Measurements from ENCODE around the gene TSGA10IP.

The TSGA10IP gene

GRCh38 chr11:65945430-65945911, at the start of gene TSGA10IP:
TSGA10IP (plus strand) TSS chr11:65945480; CDS start chr11:65945676, 196 bp downstream.
- no peak for DNase-seq (ENCODE audit: low read depth in 2 of 3, low spot score in 1 of 3)

GRCh38 chr11:65895482-65895981, 49.7 kb upstream of the TSGA10IP start:
- DNase-seq (ENCODE audit: low read depth in 2 of 3, low spot score in 1 of 3) = no peak

- no peak for DNase-seq (ENCODE audit: low read depth in 2 of 3, low spot score in 1 of 3)
Measured at GRCh38 chr11:65896034-65896999, 49.0 kb upstream of the TSGA10IP start.

GRCh38 chr11:65897020-65897471, 48.2 kb upstream of the TSGA10IP start:
- DNase-seq (ENCODE audit: low read depth in 2 of 3, low spot score in 1 of 3) = no peak

GRCh38 chr11:65898656-65899355, 46.5 kb upstream of the TSGA10IP start:
- DNase-seq (ENCODE audit: low read depth in 2 of 3, low spot score in 1 of 3) = no peak

GRCh38 chr11:65899356-65900124, 45.7 kb upstream of the TSGA10IP start:
- DNase-seq (ENCODE audit: low read depth in 2 of 3, low spot score in 1 of 3) = peak; percentile 63 to 71 (median 67)

GRCh38 chr11:65900125-65900898, 45.0 kb upstream of the TSGA10IP start, which contains the start of gene FOSL1:
FOSL1 (minus strand) TSS chr11:65900388; CDS start chr11:65900339, 49 bp downstream.
- peak; percentile 92 to 95 (median 94) for DNase-seq (ENCODE audit: low read depth in 2 of 3, low spot score in 1 of 3)

GRCh38 chr11:65900899-65901180, 44.4 kb upstream of the TSGA10IP start:
- no peak for DNase-seq (ENCODE audit: low read depth in 2 of 3, low spot score in 1 of 3)

GRCh38 chr11:65903068-65903481, 42.2 kb upstream of the TSGA10IP start:
- no peak for DNase-seq (ENCODE audit: low read depth in 2 of 3, low spot score in 1 of 3)

- no peak for DNase-seq (ENCODE audit: low read depth in 2 of 3, low spot score in 1 of 3)
Measured at GRCh38 chr11:65903715-65904114, 41.6 kb upstream of the TSGA10IP start.

- DNase-seq (ENCODE audit: low read depth in 2 of 3, low spot score in 1 of 3) = no peak
Measured at GRCh38 chr11:65906602-65907001, 38.7 kb upstream of the TSGA10IP start.

- no peak for DNase-seq (ENCODE audit: low read depth in 2 of 3, low spot score in 1 of 3)
Measured at GRCh38 chr11:65907878-65908277, 37.4 kb upstream of the TSGA10IP start.

- DNase-seq (ENCODE audit: low read depth in 2 of 3, low spot score in 1 of 3) = no peak
Measured at GRCh38 chr11:65911682-65912568, 33.4 kb upstream of the TSGA10IP start.

- DNase-seq (ENCODE audit: low read depth in 2 of 3, low spot score in 1 of 3) = no peak
Measured at GRCh38 chr11:65912845-65913244, 32.4 kb upstream of the TSGA10IP start.

GRCh38 chr11:65915101-65915820, 30.0 kb upstream of the TSGA10IP start:
- no peak for DNase-seq (ENCODE audit: low read depth in 2 of 3, low spot score in 1 of 3)

GRCh38 chr11:65915821-65916251, 29.4 kb upstream of the TSGA10IP start:
- DNase-seq (ENCODE audit: low read depth in 2 of 3, low spot score in 1 of 3) = no peak

- DNase-seq (ENCODE audit: low read depth in 2 of 3, low spot score in 1 of 3) = no peak
Measured at GRCh38 chr11:65916391-65916790, 28.9 kb upstream of the TSGA10IP start.

GRCh38 chr11:65917077-65917433, 28.2 kb upstream of the TSGA10IP start:
- DNase-seq (ENCODE audit: low read depth in 2 of 3, low spot score in 1 of 3) = no peak

Data from stimulated activated CD4-positive, alpha-beta T cell treated with anti-CD3 and anti-CD28 coated beads, Interleukin-12 subunit alpha, Interleukin-12 subunit beta, amount 100 ng/mL, for 48 hours (primary cell).